ENCODE results near the gene MAGI2.

- TF ChIP-seq POLR2A (IDR thresholded peaks at IDR 0.05; ENCODE audit: low read length), result no peak
- no peak for TF ChIP-seq GATA1 (IDR thresholded peaks at IDR 0.05; ENCODE audit: low read depth, low read length)
Observed at GRCh38 chr7:78165854-78166253, 1287.6 kb downstream of the MAGI2 start.
